GM23338 (cell line): Measurements from ENCODE around the gene AKAP4. TPM values are rescaled to one million over a fixed set of nuclear protein-coding genes. Genes with fewer than 3 reads are reported as not detected.

Experiments
- ATAC-seq: fragments of 200-7000 bp; cut with Tn5 transposase; 3 replicates; pipeline ENCODE4 v1.9.1; 2020
- DNase-seq: peaks from one replicate; pipeline ENCODE4 v3.0.0-alpha.2; 2015; ENCODE audit warnings: low spot score
- H2AFZ ChIP-seq: fragments of 200-600 bp; sonication (generic); 2 replicates; pipeline ENCODE4 v1.8.0; 2016; ENCODE audit warnings: antibody characterized with exemption, mild to moderate bottlenecking, moderate library complexity
- H3F3A ChIP-seq: fragments of 200-600 bp; sonication (generic); replicated peaks from 2 replicates; pipeline ENCODE4 v1.8.0; 2017; ENCODE audit warnings: antibody characterized with exemption, mixed run types, low read depth
- H3K27ac ChIP-seq: fragments of 200-600 bp; sonication (generic); 2 replicates; pipeline ENCODE4 v1.6.1; 2016; ENCODE audit warnings: low read depth
- H3K27me3 ChIP-seq: fragments of 200-600 bp; sonication (generic); 2 replicates; pipeline ENCODE4 v1.8.0; 2016; ENCODE audit warnings: mild to moderate bottlenecking, mixed run types, moderate library complexity; ENCODE audit not compliant: insufficient read depth
- H3K36me3 ChIP-seq: fragments of 200-600 bp; sonication (generic); 2 replicates; pipeline ENCODE4 v1.8.0; 2016; ENCODE audit warnings: mild to moderate bottlenecking; ENCODE audit not compliant: insufficient read depth
- H3K4me1 ChIP-seq: fragments of 200-600 bp; sonication (generic); 2 replicates; pipeline ENCODE4 v1.8.0; 2016; ENCODE audit warnings: mild to moderate bottlenecking, moderate library complexity; ENCODE audit not compliant: insufficient read depth
- H3K4me2 ChIP-seq: fragments of 200-600 bp; sonication (generic); 2 replicates; pipeline ENCODE4 v1.7.1; 2017; ENCODE audit warnings: mixed run types
- H3K4me3 ChIP-seq: fragments of 200-600 bp; sonication (generic); 2 replicates; pipeline ENCODE4 v1.6.1; 2016; ENCODE audit warnings: mixed run types
- H3K79me2 ChIP-seq: fragments of 200-600 bp; sonication (generic); replicated peaks from 2 replicates; pipeline ENCODE4 v1.8.0; 2017; ENCODE audit warnings: mild to moderate bottlenecking; ENCODE audit not compliant: insufficient read depth
- H3K9me2 ChIP-seq: fragments of 200-600 bp; sonication (generic); 2 replicates; pipeline ENCODE4 v1.8.0; 2017; ENCODE audit not compliant: insufficient read depth
- H4K20me1 ChIP-seq: fragments of 200-600 bp; sonication (generic); replicated peaks from 2 replicates; pipeline ENCODE4 v1.8.0; 2017; ENCODE audit warnings: mild to moderate bottlenecking; ENCODE audit not compliant: insufficient read depth
- H3K27ac Mint-ChIP-seq: 2 replicates; pipeline ENCODE4 v1.8.0; 2020; ENCODE audit warnings: inconsistent platforms, mild to moderate bottlenecking, moderate library complexity, mixed read lengths
- H3K27me3 Mint-ChIP-seq: 3 replicates; pipeline ENCODE4 v1.8.0; 2022; ENCODE audit warnings: low read depth, mild to moderate bottlenecking, moderate library complexity, mixed read lengths, inconsistent platforms; ENCODE audit not compliant: insufficient read depth, poor library complexity
- H3K36me3 Mint-ChIP-seq: 3 replicates; pipeline ENCODE4 v1.8.0; 2021; ENCODE audit warnings: low read depth, mild to moderate bottlenecking, inconsistent platforms, moderate library complexity, mixed read lengths
- H3K4me1 Mint-ChIP-seq: 3 replicates; pipeline ENCODE4 v1.8.0; 2020; ENCODE audit warnings: mild to moderate bottlenecking, inconsistent platforms, mixed read lengths
- H3K4me3 Mint-ChIP-seq: 3 replicates; pipeline ENCODE4 v1.8.0; 2021; ENCODE audit warnings: moderate library complexity, mild to moderate bottlenecking, inconsistent platforms, mixed read lengths
- H3K9me3 Mint-ChIP-seq: 3 replicates; pipeline ENCODE4 v1.8.0; 2020; ENCODE audit warnings: moderate library complexity, mild to moderate bottlenecking, inconsistent platforms, mixed read lengths
- ETS1 ChIP-seq: IDR thresholded peaks from 2 replicates; pipeline ENCODE4 v1.6.1; 2016; ENCODE audit warnings: antibody characterized with exemption
- EZH2 ChIP-seq: fragments of 200-600 bp; sonication (generic); IDR thresholded peaks from one replicate; pipeline ENCODE4 v1.8.0; 2017; ENCODE audit warnings: antibody characterized with exemption, mild to moderate bottlenecking, low read depth; ENCODE audit not compliant: unreplicated experiment
- EZH2phosphoT487 ChIP-seq: fragments of 200-600 bp; sonication (generic); IDR thresholded peaks from one replicate; pipeline ENCODE4 v1.8.1; 2018; ENCODE audit warnings: antibody characterized with exemption; ENCODE audit not compliant: unreplicated experiment
- JUNB ChIP-seq: IDR thresholded peaks from one replicate; pipeline ENCODE4 v1.6.1; 2016; ENCODE audit warnings: antibody characterized with exemption; ENCODE audit not compliant: unreplicated experiment
- REST ChIP-seq: IDR thresholded peaks from one replicate; pipeline ENCODE4 v1.6.1; 2018; ENCODE audit warnings: antibody characterized with exemption; ENCODE audit not compliant: unreplicated experiment
- ZNF114 ChIP-seq: fragments of 250-450 bp; sonication (Bioruptor Pico); IDR thresholded peaks from 2 replicates; pipeline ENCODE4 v1.5.0; 2020; ENCODE audit warnings: mild to moderate bottlenecking, moderate library complexity
- ZNF331 ChIP-seq: fragments of 250-450 bp; sonication (Bioruptor Pico); IDR thresholded peaks from 2 replicates; pipeline ENCODE4 v1.5.0; 2020; ENCODE audit warnings: low read depth, mild to moderate bottlenecking, moderate library complexity
- ZNF462 ChIP-seq: fragments of 250-450 bp; sonication (Bioruptor Pico); IDR thresholded peaks from 2 replicates; pipeline ENCODE4 v1.5.0; 2020; ENCODE audit warnings: mild to moderate bottlenecking, moderate library complexity
- polyA plus RNA-seq: library from polyadenylated mRNA; unstranded; fragments of >200 nt; fragmentation: Nextera tagmentation; extraction: Ambion mirVana; gene quantifications from 2 replicates; pipeline ENCODE4 v1.2.1, GENCODE V29; 2016
- total RNA-seq: library from RNA; depleted of rRNA; stranded (reverse); fragments of >200 nt; shearing (Covaris generic); gene quantifications from 2 replicates; pipeline ENCODE4 v1.2.3, GENCODE V29; 2014

Gene AKAP4
- total and polyA plus RNA-seq, 2 experiments from 2014 or later: not detected

DNA sequence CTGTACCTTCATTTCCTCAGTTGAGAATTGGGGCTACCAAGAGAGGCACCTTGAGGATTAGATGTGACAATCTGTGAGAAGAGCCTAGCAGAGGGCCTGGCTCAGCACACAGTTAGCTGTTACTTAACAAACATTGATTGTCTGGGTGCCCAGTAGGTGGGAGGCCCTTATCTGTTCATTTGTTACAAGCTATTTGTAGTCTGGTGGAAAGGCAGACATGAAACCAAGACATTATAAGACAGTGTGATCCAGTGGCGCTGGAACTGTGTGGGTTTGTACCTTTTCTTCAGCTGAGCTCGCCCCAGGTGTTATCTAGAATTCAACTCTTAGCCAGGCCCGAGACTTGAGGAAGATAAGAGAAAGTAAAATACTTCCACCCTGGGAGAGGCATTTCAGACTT is 16.9 kb downstream of the AKAP4 start (continued):
- TF ChIP-seq REST: no peak
- no peak for TF ChIP-seq JUNB

- H3K36me3 ChIP-seq: no peaks in the 10 kb centered on the region
- no peak overlapping the region for H3K27ac ChIP-seq
- no peaks in the 10 kb centered on the region for H3K9me3 Mint-ChIP-seq
- no peaks in the 10 kb centered on the region for H3K79me2 ChIP-seq
- H3K4me3 ChIP-seq: no peak overlapping the region
- H3K9me2 ChIP-seq: no peaks in the 10 kb centered on the region
- peak overlapping the region; percentile 52; the same call in 1 of the 2 replicates for H2AFZ ChIP-seq
- no peak overlapping the region for H3K4me3 Mint-ChIP-seq
- H3K27ac Mint-ChIP-seq: no peak overlapping the region
- no peaks in the 10 kb centered on the region for H3K27me3 ChIP-seq
- ATAC-seq: no peak
- H3K27me3 Mint-ChIP-seq: no peaks in the 10 kb centered on the region
- H3K4me1 Mint-ChIP-seq: peaks cover 8% of the 10 kb centered on the region; the same call in 2 of the 3 replicates
- H4K20me1 ChIP-seq: no peaks in the 10 kb centered on the region
- H3K4me2 ChIP-seq: no peak overlapping the region
- no peaks in the 10 kb centered on the region for H3F3A ChIP-seq
- no peaks in the 10 kb centered on the region for H3K4me1 ChIP-seq
- H3K36me3 Mint-ChIP-seq: no peaks in the 10 kb centered on the region
- peak; percentile 38 for DNase-seq
- no peak for TF ChIP-seq ZNF114
- TF ChIP-seq ETS1: no peak
- no peak for TF ChIP-seq EZH2
- TF ChIP-seq JUNB: no peak
- no peak for TF ChIP-seq ZNF331 (CRISPR knock-in tag)
- no peak for TF ChIP-seq ZNF462 (CRISPR knock-in tag)
- TF ChIP-seq EZH2phosphoT487: no peak
- TF ChIP-seq REST: no peak
Observed at GRCh38 chrX:50180073-50180940, 20.5 kb downstream of the AKAP4 start.
